HG03432 (cell line): ENCODE measurements around the gene SRRM5.
"Not testable (repeated sequence)": the region's sequence is repeated elsewhere in the genome, so short reads cannot be mapped to it uniquely, and the experiment has no call there.

ENCODE experiments used
- ATAC-seq: cut with Tn5 transposase; IDR thresholded peaks from one replicate; pipeline ENCODE4 v1.9.1; 2021; ENCODE audit warnings: mild to moderate bottlenecking, moderate library complexity; ENCODE audit not compliant: unreplicated experiment

SRRM5 gene

DNA sequence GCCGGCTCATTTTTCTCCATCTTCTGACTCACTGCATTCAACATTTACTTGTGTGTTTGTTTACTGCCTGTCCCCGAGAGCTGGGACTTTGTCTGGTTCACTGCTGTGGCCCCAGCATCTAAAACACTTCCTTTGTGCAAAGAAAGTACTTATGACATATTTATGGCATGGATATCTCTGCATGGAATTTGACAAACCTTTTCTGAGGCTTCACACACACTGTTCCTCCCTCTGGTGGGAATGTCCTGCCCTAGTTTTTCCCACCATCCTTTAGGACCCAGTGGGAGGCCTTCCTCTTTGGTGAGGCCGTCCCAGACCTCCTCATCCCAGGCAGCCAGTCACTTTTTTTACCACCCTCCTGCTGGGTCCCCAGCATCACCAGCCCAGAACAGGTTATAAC lies 1.4 kb upstream of the SRRM5 start:
- ATAC-seq, result no peak

DNA sequence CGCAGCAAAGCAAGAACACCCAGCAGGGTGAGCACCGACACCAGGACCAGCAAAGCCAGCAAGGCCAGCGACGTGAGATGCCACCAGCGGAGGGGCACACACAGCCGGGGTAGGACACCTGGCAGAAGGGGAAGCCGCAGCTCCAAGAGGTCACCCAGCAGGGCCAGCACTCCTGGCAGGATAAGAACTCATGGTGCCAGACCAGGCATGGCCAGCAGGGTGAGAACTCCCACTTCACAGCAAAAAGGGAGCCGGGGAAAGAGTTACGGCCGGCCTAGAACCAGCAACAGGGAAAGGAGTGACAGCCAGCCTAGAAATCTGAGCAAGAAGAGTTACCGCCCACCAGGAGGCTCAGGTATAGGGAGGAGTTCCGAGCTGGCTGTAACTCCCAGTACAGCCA lies 486 bp downstream of the SRRM5 start:
- ATAC-seq, result no peak

DNA sequence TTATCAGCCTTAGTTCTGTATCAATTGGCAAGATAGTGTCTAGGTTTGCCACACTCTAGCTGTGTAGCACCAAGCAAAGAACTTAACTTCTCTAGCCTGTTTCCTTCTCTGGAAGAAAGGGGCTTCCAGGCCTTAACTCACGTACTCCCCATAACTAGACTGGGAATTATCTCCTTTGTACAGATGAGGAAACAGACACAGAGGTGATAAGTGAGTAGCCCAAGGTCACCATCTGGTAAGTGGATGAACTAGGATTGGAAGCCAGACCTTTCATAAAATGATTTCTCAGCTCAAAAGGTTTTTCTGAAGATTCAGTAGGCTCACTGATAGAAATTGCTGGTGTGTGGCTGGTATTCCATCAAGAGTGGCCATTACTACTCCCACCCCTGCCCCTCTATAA lies 4.4 kb downstream of the SRRM5 start:
- no peak for ATAC-seq

DNA sequence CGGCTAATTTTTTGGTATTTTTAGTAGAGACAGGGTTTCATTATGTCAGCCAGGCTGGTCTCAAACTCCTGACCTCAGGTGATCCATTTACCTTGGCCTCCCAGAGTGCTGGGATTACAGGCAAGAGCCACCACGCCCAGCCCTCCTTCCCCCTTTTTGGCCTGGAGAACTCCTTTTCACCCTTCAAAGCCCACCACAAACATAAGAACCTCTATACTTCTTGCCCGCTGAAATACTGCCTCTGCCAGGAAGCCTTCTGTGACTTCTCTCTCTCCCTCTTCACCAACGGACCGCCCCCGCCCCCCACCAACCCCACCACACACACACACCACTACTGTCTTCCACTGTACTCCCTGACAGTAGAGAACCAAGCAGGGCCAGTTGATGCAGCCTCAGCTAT lies 5.1 kb downstream of the SRRM5 start:
- ATAC-seq, result no peak

DNA sequence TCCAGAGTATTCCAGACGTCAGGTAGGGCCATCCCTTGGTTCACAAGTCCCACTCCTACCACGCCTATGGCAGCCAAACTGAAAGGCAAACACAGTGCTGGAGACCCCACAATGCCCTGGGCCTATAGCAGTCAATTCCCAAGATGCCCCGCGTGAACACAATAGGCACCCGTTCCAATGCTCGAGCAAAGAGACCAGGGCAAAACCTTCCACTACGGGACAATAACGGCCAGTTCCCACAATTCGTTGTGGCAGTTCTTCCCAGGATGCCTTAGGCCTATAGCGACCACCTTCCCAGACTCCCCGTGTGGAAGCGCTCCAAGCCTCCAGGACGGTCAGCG lies 7.0 kb downstream of the SRRM5 start:
- ATAC-seq, result peak; percentile 39

DNA sequence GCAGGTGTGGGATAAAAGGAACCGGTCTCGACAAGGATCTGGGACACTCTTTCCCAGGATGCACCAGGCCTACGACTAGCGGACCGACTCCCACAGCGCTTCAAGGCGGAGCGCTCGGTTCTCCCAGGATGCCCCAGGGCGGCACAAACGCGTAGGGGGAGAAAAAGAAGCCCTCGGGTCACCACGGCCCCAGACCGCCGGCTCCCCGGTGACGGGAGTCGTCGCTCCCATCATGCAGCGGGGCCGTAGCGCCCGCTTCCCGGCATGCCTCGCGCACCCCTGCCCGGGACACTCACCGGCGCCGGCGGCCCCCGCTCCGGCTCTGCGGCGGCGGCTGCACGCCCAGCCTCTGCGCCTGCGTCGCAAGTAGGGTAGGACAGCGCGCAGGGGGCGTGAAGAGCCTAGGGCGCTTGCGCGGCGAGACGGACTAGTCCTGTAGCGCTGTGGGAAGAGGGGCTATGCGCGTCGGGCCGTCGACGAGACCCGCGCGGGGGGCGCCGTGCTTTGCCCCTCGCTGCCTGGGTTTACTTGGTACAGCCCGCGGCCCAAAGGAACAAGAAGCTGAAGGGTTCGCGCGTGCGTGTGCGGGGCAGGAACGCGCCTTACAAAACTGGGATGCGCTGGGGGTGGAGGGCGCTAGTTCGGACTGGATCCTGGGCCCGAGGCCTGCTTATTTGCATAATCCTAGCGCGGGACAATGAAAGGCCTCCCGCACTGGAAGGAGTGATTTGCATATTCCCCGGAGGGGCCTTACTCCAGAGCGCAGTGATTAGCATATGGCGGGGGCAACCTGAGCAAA lies 7.6 kb downstream of the SRRM5 start, which contains the start of gene ZNF428:
Gene ZNF428, minus strand, starts transcription at position 368 of the 799 bp plus-strand sequence. CDS start 5,325 bp downstream, outside the sequence.
- peak; percentile 85 for ATAC-seq

DNA sequence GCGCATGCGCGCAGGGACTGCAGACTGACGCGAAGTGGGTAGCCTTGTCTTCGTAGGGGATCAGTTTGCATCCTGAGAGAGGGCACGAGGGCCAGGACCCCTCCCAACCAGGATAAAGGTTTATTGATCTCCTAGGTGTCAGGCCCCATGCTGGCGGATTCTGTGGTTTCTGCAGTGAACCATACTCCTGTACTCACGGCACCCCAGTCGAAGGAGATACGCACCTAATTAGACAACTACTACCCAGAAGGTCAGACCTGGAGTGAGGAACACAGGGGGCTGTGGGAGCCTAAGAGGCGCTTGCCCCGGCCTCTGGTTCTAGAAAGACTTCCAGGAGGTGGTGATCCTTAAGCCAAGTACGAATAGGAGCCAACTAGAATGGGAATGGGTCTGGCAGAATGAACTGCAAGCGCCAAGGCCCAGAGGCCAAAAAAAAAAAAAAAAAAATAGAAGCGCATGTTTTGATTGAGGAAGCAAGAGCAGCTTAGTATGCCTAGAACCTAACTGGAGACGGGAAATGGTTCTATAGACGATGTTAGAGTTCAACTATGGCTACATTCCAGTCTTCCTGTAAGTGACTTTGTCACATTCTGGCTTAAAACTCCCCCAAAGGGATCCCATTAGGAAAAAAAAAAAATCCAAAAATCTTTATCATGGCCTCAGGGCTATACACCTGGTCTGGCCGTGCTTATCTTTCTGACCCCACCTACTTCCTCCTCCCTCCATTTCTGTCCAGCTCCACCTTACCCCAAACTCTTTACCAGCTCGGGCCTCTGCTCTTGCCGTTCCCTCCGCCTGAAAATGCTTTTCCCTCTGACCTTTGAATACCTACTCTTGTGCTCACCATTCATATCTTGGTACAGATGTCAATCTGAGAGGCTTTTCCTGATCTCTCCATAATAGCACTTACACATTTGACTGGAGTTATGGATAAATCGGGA lies 8.4 kb downstream of the SRRM5 start:
- no peak for ATAC-seq

DNA sequence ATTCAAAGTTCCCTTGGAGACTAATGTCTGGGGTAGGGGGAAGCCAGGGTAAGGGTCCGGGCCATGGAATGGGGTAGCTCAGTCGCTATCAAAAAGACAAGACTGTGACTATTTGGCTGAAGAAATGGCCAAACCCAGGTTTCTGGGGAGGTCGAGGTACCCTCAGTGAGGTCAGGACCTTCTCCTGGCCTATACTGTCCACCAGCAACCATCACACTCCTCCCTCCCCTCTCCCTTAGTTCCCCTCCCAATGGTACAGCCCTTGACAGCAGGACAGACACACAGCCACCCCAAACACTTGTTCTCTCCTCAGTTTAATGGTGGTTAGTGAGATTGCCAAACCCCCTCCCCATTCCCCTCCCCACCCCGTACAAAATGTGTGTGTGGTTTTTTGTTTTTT lies 10.2 kb downstream of the SRRM5 start:
- no peak for ATAC-seq

DNA sequence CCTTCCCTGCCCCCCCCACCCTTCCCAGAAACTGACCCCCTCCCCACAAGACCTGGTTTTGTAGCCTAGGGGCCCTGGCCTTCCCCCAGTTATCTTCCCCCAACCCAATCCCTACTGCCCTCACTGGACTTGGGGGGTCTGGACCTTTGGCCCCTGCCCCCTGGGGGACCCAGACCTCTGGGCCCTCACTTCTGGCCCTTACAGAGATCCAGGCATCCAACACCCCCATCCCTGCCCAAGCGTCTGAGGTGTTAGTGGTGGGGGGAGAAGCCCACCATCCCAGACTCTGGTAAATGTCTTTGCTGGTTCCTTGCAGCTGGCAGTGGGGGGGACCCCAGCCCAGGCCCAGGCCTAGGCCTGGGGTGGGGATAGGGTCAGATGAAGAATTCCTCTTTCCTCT lies 11.1 kb downstream of the SRRM5 start:
- ATAC-seq, result no peak

DNA sequence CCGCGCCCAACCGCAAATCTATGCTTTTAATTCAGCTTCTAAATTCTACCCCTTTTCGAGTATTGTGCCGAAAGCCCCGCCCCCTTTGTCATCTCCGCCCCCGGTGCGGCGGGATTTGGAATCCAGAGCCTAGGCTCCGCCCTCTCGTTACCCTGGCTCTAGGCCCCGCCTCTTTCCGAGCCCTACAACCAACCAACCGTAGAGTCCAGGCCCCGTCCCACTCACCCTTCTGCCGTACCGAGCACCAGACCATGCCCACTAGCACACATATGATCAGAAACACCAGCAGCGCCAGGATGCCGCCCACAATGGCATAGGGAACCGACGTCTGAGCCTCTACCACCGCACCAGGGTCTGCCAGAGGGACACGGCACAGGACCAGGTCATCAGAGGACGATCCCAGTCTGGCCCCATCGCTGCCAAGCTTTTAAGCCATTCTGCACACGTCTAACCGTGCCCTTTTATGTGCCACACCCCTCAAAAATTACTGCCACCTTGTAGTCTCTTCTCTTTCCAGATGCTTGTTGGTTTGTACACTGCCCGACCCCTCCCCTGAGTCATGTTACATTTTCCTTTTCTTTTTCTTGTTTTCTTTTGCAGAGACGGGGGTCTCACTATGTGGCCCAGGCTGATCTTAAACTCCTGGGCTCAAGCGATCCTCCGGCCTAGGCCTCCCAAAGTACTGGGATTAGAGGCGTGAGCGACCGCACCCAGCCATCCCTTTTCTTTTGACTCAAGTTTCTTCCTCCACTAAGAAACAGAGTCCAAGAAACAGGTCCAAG lies 12.2 kb downstream of the SRRM5 start:
- no peak for ATAC-seq

DNA sequence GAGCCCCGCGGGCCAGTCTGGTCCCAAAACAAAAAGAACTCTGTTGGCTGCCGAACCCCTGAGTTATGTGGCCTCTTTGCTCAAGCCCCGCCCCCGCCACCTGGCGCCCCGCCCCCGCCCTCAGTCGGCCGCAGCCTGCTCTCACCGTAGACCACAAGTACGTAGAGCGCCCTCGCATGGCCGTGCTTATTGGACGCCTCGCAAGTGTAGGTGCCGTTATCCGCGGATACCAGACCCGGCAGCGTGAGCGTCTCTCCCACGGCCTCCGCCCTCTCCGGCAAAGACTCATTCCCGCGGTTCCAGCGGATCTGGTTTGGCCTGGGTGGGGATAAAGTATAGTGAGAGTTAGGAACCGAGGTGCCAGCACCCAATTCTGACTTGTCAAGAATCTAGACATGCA lies 13.0 kb downstream of the SRRM5 start:
- no peak for ATAC-seq

DNA sequence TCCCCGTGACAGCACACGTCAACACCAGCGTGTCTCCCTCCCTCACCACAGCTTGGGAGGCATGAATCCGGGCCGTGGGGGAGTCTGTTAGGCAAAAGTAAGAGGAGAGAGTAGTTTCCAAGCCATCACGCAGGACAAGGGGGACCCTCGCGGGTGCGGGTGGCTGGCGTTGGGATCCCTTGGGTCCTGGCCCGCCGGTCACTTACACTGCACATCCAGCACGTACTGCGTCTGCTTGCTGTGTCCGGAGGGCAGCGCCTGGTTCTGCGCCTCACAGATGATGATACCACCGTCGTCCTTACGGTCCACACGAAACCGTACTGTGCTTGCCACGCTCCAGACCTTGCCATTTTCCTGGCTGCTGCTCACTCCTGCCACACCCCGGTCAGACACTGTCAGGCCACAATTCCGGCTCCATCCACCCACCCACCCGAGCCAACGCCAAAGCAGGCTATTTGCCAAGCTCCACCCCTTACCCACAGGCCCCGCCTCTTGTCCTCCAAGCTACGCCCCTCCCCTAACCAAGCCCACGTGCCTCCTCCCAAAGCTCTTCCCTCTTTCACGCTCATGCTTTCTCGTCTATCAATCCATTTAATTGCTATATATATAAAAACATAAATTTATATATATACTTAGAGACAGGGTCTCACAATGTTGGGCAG lies 14.2 kb downstream of the SRRM5 start:
- ATAC-seq, result no peak

DNA sequence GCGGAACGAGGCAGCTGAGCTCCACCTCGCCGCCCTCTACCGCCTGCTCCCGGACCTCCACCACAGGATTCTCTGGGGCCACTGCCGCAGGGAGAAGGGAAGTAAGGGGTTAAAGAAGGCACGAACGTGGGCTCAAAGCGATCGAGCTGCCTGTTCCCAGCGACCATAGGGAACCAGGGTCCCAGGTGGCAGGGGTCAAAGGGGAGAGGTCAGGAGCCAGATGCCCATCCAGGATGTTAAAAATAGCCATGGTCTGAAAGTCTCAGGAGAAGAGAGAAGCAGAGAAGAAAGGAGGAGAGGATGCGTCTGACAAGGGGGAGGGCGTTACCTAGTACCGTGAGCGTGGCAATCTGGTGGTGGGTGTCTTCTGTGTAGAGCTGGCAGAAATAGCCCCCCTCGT lies 14.9 kb downstream of the SRRM5 start:
- ATAC-seq, result no peak

DNA sequence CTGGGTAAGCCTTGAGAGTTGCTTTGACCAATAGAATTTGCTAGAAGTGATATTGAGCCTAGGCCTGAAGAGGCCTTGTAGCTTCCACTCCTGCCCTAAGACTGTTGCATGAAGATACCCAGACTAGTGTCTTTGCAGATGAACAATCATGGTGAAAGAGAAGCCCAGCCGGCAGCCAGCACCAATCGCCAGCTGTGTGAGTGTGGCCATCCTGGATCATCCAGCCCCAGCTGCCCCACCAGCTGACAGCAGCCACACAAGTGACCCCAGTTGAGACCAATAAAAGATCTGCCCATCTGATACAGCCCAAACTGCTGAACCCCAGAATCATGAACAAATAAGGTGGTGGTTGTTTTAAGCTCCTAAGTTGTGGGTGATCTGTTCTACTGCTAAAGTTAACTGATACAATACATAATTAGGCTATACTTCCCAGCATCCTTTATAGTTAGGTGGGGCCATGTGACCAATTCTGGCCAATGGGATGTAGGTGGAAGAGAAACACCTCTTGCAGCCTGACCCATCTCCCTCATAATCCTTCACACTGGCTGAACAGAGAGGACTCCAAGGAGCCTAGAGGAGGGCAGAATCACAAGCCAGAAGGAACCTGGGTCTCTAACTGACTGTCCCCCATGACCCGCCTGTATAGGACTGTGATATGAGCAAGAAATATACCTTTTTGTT lies 16.9 kb downstream of the SRRM5 start:
- no peak for ATAC-seq

DNA sequence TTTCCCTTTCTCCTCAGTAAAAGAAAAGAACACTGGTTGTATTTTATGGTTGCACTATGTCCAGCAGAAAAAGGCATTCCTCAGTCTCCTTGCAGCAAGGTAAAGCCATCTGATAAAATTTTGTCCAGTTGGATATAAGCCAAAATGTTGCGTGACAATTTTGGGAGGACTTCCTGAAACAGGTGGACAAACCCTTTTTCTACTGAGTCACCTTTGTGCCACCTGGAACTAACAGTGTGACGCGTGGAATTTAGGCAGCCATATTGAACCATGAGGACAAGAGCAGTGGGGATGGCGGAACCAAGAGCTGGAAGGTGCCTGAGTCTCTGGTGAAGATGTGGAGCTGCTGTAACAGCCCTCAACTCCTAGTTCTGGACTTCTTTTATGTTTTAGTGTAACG lies 19.6 kb downstream of the SRRM5 start:
- no peak for ATAC-seq

DNA sequence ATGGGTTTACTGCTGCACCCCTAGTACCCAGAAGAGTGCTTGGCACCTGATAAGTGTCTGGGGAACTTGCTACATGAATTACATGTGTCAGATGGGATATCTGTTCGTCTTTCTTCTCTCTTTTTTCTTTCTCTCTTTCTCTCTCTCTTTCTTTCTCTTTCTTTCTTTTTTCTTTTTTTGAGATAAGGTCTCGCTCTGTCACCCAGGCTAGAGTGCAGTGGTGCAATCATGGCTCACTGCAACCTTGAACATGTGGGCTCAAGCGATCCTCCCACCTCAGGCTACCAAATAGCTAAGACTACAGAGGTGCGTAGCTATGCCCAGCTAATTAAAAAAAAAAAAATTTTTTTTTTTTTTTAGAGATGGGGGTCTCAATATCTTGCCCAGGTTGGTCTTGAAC lies 21.6 kb downstream of the SRRM5 start:
- no peak for ATAC-seq

DNA sequence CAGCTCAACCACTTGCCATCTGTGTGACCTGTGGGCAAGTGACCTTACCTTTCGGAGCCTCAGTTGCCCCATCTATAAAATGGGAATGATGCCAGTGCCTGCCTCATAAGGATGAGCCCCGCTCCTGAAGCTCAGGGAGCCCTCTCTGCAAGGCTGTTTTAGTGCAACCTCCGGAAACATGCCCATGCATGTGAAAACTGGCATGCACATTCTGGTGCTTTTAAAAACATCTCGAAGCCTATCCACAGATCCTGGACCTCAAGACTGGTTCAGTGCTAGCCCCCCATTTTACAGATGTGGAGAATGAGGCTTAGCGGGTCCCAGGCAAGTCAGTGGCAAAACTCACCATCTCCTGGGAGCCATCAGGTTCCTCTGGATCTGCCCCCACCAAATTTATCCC lies 22.2 kb downstream of the SRRM5 start:
- no peak for ATAC-seq

DNA sequence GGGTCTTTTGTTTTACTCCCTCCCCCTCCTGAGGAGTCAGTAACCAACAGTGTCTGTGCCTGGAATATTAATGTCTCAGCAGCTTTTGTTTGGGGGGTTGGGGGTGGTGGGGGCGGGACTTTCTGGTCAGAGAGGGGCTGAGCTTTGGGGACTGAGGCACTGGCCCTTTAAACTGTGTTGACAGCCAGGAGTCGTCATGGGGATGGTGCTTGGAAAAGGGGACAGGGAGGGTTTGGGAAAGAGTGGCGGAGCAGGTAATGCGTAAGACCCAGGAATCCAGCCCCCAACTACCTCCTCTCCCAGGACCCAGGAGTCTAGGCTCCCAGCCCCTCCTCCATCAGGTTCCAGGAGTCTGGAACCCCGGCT lies 22.6 kb downstream of the SRRM5 start:
- ATAC-seq, result no peak

DNA sequence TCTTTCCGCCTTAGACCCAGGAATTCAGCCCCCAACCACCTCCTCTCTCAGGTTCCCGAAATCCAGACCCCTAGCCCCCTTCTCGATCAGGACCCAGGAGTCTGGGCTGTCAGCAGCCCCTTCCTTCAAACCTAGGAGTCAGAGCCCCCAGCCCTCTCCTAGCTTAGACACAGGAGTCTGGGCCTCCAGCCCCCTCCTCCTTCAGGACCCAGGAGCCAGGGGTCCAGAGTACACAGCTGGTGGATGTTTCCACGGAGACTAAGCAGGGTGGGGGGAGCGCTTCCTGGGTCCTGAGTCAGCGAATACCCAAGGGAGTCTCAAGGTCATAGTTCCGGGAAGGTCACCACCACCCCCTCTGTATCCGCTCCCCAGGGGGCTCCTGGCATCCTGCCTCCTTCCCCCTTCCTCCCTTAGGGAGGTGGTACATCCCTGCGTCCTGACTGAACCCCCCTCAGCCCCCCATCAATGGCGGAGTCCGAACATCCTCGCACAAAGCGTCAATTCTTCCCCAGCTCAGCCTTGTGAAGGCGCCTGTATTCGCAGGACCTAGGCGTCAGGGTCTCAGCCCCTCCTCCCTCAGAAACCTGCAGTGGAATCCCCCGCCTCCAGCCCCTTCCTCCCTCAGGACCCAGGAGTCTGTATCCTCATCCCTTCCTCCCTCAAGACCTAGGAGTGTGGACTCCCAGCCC lies 23.1 kb downstream of the SRRM5 start:
- no peak for ATAC-seq

DNA sequence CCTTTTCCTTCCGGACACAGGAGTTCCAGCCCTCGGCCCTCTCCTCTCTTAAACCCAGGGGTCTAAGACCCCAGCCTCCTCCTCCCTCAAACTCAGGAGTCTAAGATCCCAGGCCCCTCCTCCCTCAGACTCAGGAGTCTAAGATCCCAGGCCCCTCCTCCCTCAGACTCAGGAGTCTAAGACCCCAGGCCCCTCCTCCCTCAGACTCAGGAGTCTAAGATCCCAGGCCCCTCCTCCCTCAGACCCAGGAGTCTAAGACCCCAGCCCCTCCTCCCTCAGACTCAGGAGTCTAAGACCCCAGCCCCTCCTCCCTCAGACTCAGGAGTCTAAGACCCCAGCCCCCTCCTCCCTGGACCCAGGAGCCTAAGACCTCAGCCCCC lies 23.7 kb downstream of the SRRM5 start:
- ATAC-seq, result not testable (repeated sequence)
